GM18868 (cell line): ENCODE data around the gene SNCAIP.
"Not testable (repeated sequence)": the region's sequence is repeated elsewhere in the genome, so short reads cannot be mapped to it uniquely, and the experiment has no call there.

Experiments used
- ATAC-seq: cut with Tn5 transposase; IDR thresholded peaks from one replicate; pipeline ENCODE4 v1.9.1; 2021; ENCODE audit warnings: mild to moderate bottlenecking, moderate library complexity; ENCODE audit not compliant: unreplicated experiment

The SNCAIP gene

DNA sequence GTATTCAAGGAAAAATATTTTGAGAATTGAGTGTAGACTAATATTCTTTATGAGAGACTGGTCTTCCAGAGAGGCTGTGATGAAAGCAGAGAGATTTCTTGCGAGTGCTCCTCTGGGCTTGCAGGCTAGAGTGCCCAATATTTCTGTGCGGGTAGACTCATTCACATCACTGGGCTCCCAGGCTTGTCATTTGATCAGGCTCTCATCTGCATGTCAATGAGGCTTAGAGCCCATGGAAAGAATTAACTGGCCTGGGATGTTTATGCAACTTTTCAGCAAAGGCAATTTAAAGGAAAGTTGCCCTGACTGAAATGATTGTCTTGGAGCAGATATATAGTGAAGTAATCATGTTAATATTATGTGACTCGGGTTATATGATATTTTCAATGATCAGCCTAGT is 42.3 kb downstream of the SNCAIP start:
- ATAC-seq: no peak

GRCh38 chr5:122355324-122355723 is 43.3 kb downstream of the SNCAIP start:
- no peak for ATAC-seq

DNA sequence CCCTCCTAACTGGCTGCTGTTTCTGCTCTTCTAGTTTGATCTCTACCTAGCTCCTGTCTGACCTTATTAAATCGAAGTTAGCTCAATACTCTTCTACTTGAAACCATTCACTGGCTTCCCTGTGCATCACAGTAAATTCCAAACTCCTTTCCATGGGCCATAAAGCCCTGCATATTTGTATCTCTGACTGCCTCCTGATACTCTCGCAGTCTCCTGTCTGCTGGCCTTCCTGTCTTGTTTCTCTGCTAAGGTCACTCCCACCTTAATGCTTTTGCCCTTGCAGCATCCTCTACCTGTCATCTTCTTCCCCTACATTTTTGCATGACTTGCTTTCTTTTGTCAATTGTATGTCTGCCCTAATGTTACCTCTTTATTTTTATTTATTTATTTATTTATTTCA is 44.8 kb downstream of the SNCAIP start:
- ATAC-seq: no peak

GRCh38 chr5:122358372-122358979 is 46.4 kb downstream of the SNCAIP start:
- no peak for ATAC-seq

- ATAC-seq: no peak
Measured at GRCh38 chr5:122362361-122362760, 50.3 kb downstream of the SNCAIP start.

GRCh38 chr5:122363623-122364022 is 51.6 kb downstream of the SNCAIP start:
- no peak for ATAC-seq

DNA sequence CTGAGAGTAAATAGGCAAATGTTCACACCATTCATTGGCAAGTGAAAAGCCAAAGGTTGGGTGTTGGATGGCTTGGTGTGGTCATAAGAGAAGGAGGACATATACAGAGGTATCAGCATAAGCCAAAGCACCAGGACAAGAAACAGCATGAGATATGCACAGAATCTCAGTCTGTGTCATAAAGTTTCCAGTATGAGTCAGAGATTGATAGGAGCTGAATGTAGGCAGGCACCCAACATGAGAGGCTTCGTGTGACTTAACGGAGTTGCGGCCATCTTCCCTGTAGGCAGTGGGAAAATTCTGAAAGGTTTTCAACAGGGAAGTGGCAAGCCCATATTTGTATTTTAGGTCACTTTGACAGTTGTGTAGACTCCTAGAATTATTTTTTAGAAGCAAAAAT is 54.5 kb downstream of the SNCAIP start:
- peak; percentile 84 for ATAC-seq

DNA sequence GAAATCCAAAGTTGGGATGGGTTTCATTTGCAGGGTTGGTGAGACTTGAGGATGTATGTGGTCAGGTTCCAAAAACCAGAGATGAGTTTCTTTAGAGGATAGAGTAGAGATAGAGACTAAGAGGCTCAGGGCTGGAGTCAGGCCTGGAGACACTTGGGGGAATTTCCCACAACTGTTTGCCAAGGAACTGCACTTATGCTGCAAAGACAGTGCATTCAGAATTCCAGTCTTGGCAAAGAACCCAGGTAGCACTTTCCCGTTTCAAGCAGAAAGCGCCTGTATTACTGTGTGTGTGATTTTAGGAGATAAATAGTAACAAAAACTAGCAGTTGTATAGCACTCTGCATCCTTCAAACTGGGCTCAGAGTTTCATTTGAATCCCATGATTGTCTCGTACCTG is 55.4 kb downstream of the SNCAIP start:
- no peak for ATAC-seq

DNA sequence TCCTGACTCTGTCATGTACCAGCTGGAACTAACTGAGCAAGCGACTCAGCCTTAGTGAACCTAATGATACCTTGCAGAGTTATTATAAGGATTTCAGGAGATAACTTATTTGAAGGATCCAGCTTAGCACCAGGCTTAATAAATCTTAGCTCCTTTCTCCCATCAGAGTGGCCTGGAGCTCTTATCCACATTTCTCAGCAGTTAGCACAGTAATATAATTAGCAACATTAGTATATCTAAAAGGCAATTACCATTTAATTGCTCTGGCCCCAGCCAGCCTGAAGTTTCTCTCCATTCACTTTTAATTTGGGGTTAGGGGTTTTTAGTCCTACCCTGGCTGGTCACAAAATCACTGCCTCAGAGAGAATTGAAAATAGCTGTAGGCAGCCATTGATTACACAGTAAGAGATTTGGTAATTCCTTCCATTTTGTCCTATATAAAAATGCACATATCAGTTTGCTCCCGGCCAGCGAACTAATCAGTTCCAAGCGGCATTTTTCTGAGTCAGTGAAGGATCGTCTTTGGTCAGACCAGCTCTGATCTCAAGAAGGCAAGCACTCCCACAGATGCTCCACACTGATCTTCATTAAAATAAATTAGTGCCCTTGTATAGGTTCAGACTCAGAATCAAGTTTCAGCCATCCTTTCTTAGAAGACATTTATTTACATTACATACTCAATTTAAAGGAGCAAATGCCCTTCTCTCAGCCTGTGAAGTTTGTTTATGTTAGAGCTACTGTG is 56.6 kb downstream of the SNCAIP start:
- ATAC-seq: no peak

- ATAC-seq: no peak
Measured at GRCh38 chr5:122369253-122369815, 57.3 kb downstream of the SNCAIP start.

DNA sequence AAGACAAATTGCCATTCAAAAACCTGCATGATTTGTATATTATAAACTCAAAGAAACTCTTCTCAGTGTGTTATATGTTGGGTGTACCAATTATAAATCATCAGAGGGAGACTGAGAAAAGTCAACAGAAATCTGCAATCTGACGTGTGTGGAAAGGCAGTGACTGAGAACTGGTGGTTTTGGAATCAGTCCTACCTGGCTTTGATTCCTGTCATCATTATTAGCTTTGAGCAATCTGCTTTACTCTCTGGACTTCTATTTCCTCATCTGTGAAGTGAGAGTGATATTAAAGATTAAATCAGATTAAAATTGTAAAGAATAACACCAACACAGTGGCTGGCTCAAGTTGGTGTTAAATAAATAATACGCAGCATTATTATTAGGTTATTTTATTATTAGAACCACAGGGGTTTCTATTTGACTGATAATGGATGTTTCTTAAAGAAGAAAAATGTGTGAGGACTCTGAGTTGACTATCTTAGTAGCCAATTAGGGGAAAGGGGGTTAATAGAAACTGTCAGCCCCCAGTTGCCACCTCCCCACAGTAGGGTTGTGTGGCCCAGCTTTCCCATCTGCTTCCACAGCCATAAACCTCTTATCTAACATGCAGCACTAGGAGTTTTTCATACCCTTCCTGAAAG is 59.6 kb downstream of the SNCAIP start:
- peak; percentile 76 for ATAC-seq

GRCh38 chr5:122374110-122374509 is 62.1 kb downstream of the SNCAIP start:
- no peak for ATAC-seq

- no peak for ATAC-seq
Measured at GRCh38 chr5:122375801-122376200, 63.8 kb downstream of the SNCAIP start.

DNA sequence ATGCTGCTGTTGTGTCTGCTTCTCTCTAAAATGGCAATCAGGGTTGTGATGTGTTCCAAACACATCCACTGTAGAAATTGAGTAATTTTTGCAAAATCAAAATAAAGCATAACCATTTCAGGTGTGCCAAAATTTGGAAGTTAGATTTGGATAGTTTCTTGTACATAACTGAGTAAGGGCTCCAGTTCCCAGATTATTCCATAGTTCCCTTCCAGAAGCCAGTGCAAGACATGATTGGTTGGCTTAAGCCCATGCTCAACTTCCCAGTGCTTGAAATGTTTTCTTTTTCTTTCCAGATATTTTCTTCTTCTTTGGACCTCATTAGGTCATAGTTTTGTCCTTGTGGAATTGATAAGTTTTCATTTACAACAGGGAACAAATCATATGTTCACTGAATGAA is 64.2 kb downstream of the SNCAIP start:
- no peak for ATAC-seq

DNA sequence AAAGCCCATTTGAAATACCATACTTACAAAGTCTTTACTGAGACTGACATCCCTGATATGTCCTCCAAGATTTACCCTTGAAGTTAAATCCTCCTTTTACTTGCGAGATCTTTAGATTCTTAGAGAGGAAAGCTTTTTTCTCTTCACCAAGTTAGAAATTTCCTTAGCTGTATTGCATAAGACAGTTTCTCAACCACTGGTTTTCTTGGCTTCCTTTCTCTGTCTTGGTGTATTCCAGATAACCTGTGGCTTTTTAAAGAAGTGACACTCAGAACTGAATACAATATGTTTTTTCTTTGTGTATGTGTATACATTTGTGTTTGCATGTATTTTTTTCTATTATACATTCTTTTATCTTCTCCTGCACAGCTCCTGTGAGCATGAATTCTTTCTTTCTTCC is 65.0 kb downstream of the SNCAIP start:
- ATAC-seq: no peak

DNA sequence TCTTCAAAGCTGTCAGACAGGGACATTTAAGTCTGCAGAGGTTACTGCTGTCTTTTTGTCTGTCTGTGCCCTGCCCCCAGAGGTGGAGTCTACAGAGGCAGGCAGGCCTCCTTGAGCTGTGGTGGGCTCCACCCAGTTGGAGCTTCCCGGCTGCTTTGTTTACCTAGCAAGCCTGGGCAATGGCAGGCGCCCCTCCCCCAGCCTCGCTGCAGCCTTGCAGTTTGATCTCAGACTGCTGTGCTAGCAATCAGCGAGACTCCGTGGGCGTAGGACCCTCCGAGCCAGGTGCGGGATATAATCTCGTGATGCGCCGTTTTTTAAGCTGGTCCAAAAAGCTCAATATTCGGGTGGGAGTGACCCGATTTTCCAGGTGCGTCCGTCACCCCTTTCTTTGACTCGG is 70.9 kb downstream of the SNCAIP start:
- not testable (repeated sequence) for ATAC-seq

GRCh38 chr5:122384739-122385235 is 72.8 kb downstream of the SNCAIP start:
- ATAC-seq: no peak

- ATAC-seq: no peak
Measured at GRCh38 chr5:122385286-122385685, 73.2 kb downstream of the SNCAIP start.

GRCh38 chr5:122385808-122386207 is 73.8 kb downstream of the SNCAIP start:
- no peak for ATAC-seq

DNA sequence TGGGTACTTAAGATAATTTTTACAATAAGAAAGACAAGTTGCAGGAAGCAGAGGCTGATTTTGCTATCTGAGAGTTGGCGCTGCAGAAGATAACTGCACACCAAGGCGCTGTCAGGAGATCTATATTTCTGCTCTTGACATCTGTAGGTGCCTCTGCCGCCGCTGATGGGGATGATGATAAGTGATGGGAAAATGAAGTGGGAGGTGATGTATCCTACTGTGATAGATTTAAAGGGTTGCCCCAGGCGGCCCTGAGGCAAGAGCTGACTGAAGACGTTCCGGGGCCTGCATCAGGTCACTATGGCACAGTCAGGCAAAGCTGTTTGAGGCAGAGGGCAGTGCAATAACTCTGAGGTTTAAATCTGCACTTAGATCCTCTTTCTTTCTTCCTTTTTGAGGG is 78.1 kb downstream of the SNCAIP start:
- no peak for ATAC-seq

- ATAC-seq: no peak
Measured at GRCh38 chr5:122390694-122391093, 78.7 kb downstream of the SNCAIP start.

DNA sequence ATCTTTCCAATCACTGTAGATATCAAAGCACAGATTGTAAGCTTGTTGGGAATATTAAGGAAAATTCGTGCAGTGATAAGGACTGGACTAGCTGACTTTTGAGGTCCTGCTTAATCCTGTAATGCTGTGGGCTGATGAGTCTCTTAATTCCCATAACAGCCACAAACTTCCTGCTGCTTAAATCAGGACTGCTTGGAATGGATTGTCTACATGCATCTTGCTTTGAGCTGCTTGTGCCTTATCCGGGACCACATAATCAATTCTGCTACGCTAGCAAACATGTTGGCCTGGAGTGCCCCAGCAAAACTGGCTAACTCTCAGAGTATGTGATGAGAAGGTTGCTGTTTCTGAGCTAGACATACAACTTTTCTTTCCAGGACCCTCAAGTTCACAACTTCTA is 79.6 kb downstream of the SNCAIP start:
- no peak for ATAC-seq
